ENCODE data around the gene YY1.

DNA sequence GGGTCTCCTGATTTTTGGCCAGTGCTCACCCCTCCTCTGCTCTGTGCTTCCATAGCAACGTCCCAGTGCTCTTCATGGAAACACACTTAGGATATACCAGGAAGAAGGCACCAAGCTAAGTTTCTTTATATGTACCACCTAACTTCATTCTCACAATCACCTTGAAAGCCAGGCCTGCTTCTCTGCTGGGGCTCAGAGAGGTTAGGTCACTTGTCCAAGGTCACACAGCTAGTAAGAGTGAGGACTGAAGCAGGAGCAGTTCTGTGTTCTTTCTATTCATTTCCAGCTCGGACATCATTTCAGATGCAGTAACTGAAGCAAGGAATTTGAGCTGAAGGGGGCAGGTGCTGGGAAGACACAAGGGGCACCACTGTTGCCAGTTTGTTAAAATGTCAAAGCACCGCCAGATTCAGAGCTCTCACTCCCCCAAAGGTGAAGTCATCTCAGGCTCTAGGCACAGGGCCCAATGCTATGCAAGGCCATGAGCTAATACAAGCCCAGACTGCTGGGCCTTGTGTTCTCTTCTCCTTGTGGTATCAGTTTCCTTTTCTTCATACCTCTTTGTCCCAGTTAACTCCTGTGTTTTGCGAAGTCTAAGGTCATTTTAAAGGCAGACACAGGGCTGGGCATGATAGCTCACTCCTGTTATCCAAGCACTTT, 19.7 kb upstream of the YY1 start:
- no peak for TF ChIP-seq ZNF350 (tag by site-specific recombination; IDR thresholded peaks at IDR 0.05)
- no peak for TF ChIP-seq ZBTB8A (tag by site-specific recombination; IDR thresholded peaks at IDR 0.05)

Measured in HEK293 (cell line).